GM21825 (cell line): ENCODE measurements around the gene AMPD1.

Source experiments
- ATAC-seq: cut with Tn5 transposase; IDR thresholded peaks from one replicate; pipeline ENCODE4 v1.9.1; 2021; ENCODE audit warnings: mild to moderate bottlenecking, moderate library complexity; ENCODE audit not compliant: unreplicated experiment

AMPD1 gene

GRCh38 chr1:114695430-114696058 lies at the start of gene AMPD1:
TSS of gene AMPD1 (minus strand) at chr1:114695546. CDS start at chr1:114695471, 75 bp downstream.
- ATAC-seq: no peak

GRCh38 chr1:114741963-114742746 lies 46.8 kb upstream of the AMPD1 start:
- no peak for ATAC-seq

DNA sequence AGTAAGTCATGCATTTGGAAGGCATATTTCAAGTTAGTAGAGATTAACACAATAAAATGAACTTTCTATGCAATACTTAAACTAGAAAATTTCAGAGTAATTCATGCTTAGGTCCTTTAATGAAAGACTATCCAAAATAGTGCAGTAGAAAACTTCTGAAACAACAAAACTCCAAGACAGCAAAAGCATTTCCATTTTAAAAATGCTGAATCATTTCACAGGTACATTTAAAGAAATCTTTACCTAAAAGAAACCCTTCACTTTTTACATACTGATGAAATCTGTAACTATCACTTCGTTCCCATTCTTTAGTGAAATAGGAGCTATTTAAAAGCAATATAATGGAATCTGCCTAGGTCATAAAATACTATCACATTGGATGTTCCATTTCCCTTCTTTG lies 45.0 kb upstream of the AMPD1 start:
- no peak for ATAC-seq

DNA sequence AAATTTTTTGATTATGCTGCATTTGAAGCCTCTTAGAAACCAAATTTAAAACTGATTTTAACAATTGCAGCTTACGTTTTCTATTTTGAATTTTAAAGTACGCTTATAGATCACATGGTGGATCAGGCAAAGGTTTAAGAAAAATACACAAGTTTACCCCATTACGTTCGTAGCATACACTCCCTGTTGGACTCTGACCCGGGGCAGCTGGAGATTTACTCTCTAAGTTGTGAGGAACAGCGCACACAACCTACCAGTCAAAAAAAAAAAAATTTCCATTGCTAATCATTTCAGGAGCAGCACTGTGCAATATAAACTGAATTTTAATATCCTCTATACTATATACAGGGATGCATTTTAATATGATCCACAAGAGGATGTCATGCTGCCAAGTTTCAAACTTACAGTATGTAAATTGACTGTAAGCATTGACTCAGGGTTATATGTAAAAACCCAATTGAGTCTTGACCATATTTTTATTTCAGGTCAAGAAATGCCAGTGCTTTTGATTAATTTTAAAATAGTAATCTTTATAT lies 42.0 kb upstream of the AMPD1 start:
- ATAC-seq: no peak

GRCh38 chr1:114735479-114735878 lies 40.1 kb upstream of the AMPD1 start:
- no peak for ATAC-seq

DNA sequence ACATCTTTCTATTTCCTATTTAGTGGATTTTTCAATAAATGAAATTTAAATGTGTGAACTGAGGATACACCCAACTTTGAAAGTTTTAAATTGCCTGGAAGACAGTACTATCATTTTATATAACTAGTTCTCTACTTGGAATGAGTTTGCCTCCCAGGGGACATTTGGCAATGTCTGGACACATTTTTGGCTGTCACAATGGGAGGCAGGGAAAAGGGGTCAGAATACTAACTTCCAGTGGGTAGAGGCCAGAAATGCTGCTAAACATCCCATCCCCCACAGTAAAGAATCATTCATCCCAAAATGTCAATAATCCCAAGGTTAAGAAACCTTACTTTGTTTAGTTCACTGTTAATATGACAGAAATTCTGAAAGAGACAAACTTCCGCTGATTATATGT lies 34.4 kb upstream of the AMPD1 start:
- ATAC-seq: no peak

DNA sequence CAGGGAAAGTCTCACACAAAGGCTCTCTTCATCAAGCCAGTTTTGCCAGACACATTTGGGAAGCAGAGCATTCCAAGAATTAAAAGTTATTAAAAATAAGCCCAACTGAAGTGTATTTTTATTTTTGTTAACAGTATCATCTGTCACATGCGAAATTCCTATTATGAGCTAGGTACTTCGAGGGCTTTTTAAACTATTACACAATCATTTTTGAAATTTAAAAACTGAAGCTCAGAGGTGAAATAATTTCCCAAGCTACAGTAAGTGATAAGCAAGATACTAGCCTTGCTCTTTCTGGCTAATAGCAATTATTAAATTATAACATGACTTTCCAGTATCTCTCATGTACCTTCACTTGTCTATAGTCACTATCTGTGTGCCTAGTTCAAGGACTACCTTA lies 33.2 kb upstream of the AMPD1 start:
- no peak for ATAC-seq

GRCh38 chr1:114725230-114725629 lies 29.9 kb upstream of the AMPD1 start:
- no peak for ATAC-seq

- ATAC-seq: no peak
Observed at GRCh38 chr1:114723915-114724314, 28.6 kb upstream of the AMPD1 start.

GRCh38 chr1:114723457-114723856 lies 28.1 kb upstream of the AMPD1 start:
- ATAC-seq: no peak

DNA sequence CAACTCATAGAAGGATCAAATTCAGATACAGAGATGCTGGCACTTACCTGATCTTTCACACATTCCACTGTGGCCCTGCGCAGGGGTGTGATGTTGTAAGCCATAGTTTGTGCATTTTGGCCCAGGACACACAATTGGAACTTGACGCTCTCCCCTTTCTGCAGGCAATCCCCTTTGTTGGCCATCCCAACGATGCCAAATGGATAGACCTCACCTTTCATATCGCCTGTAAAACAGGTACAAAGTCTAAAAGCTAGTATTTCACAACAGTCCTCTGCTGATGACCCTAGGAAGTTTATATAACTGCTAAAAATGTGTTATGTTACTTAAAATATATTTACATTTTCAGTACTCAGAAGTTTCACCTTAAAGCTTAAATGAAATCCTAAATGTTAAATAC lies 25.1 kb upstream of the AMPD1 start:
- no peak for ATAC-seq

GRCh38 chr1:114719424-114719787 lies 24.1 kb upstream of the AMPD1 start:
- no peak for ATAC-seq

DNA sequence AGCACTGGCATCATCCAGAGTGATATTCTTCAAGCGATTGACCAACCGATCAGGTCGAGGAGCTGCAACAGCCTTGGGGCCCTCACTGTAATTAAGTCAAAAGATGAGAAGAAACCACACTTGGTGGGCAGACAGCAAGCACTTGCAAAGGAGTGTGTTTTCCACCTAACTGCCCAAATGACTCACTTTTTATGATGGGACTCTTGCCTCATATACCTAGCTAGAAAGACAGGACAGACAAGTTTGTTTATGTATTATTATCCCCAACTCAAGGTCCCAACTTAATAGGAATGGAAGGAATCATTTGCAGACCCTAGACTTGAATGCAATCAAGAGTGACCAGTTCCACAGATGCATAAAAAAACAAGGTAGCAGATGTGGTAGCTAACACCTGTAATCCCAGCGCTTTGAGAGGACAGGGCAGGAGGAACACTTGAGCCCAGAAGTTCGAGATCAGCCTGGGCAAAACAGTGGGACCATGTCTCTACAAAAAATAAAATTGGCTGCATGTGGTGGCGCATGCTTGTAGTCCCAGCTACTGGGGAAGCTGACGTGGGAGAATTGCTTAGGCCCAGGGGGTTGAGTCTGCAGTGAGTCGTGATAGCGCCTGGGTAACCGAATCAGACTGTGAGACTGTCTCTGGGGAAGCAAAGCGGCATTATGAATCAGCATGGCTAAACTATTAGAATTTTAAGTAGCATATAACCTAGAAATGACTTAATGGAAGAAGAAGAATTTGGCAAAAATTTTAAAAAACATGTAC lies 23.5 kb upstream of the AMPD1 start:
- ATAC-seq: no peak

DNA sequence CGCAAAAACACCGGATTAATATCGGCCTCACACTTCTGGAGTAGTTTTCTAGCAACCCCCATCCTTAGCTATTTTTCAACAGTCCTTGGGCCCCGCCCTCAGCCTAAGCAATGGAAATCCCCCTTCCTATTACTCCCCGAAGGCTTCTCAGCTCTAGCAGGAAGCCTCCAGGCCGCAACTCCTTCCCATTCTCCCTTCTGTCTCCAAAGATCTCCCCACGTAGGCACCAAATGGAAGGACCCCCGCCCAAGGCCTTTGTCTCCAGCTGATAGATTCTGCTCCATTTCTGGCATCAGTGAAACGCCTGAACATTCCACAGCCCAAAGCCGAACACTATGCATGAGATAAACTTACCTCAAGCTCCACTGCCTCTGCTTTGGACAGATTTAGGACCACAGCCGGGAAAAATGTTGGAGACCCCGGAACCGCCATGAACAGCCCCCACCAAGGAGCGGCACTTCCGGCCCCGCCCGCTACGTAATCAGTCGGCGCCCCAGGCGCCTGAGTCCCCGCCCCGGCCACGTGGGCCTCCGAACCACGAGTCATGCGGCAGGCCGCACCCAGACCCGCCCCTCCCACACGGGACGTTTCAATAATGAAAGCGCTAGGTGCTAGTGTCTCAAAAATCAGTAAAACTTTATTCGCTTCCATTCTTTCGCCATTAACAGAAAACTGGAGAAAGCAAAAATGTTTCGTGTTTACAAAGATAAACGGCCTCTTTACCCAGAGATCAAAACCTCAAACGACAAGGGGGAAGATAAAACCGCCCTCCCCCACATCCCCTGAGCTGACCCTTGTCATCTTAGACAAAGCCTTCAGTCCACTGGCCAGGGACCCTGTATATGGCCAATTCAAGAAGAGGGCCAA lies 21.2 kb upstream of the AMPD1 start, which contains the start of gene NRAS:
Gene NRAS (minus strand): TSS at position 468 of the 867 bp plus-strand sequence. CDS start 611 bp downstream, outside the sequence.
- ATAC-seq: peak; percentile 91

GRCh38 chr1:114715952-114716303 lies 20.6 kb upstream of the AMPD1 start:
- ATAC-seq: no peak

DNA sequence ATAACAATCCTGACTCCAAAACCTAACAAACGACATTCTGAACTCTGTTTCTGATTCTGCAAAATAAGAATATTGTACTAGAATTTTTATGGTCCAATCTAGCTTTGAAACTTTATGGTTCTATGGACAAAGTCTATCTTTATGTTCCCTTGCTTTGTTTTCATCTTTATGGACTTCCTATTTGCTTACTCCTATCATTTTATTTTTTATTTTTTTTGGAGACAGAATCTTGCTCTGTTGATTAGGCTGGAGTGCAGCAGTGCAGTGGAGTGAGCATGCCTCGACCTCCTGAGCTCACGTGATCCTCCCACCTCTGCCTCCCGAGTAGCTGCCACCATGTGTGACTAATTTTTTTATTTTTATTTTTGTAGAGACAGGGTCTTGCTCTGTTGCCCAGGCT lies 17.6 kb upstream of the AMPD1 start:
- ATAC-seq: no peak

- no peak for ATAC-seq
Observed at GRCh38 chr1:114710360-114710759, 15.0 kb upstream of the AMPD1 start.

DNA sequence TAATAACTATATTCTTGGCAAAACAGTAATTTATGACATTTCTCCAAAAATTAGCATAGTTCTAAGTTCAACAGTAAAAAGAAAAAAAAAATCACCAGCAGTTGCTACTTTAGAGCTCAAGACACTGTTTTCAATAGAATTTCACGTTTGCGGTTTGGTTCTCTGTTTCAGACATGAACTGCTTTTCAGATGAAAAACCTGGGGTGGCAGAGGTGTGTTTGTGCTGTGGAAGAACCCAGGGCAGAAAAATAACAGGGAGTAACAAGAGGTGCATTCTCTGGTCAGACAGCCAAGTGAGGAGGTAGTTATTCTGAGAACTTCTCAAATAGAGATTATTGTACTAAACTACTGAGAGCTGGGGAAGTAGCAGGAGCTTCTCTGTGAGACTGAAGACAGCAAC lies 12.3 kb upstream of the AMPD1 start:
- no peak for ATAC-seq

DNA sequence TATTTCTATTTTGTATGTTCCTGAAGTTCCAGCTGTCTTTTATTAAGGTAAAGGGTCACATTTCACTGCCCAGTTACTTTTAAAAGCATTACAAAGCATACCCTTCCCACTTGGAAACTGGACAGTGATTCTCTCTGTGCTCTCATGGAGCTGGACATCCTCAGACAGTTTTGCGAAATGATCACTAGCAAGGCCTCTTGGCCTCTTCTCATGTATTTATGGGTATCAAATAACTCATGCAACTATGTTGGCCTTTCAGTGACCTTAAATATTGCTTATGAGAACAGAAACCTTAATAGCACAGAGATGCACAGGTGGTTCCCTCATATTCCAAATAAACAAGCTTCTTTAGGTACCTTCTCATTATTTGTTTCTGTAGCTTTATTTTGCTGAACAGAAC lies 7.9 kb upstream of the AMPD1 start:
- no peak for ATAC-seq

GRCh38 chr1:114702737-114703136 lies 7.4 kb upstream of the AMPD1 start:
- no peak for ATAC-seq

GRCh38 chr1:114701931-114702330 lies 6.6 kb upstream of the AMPD1 start:
- no peak for ATAC-seq
